Kidney epithelial cell (primary cell): ENCODE results near the gene OPCML. TPM values are rescaled to one million over a fixed set of nuclear protein-coding genes. Genes with fewer than 3 reads are reported as not detected.

Source experiments
- DNase-seq: peaks from one replicate; pipeline ENCODE4 v3.0.0-alpha.2; 2010; ENCODE audit warnings: low read depth
- H3K27me3 ChIP-seq: 2 replicates; pipeline ENCODE4 v1.6.0; 2011; ENCODE audit warnings: low read length; ENCODE audit not compliant: control insufficient read depth, insufficient read depth
- H3K36me3 ChIP-seq: 2 replicates; pipeline ENCODE4 v1.5.1; 2011; ENCODE audit warnings: low read length; ENCODE audit not compliant: control insufficient read depth, insufficient read depth
- H3K4me3 ChIP-seq: 2 replicates; pipeline ENCODE4 v1.5.1; 2011; ENCODE audit warnings: low read depth, mild to moderate bottlenecking, control low read depth, low read length
- CTCF ChIP-seq: IDR thresholded peaks from 2 replicates; pipeline ENCODE4 v1.5.1; 2011; ENCODE audit warnings: mild to moderate bottlenecking, moderate library complexity, low read length, control low read depth, inconsistent platforms; ENCODE audit not compliant: insufficient read depth, poor library complexity, severe bottlenecking
- total RNA-seq: library from RNA; depleted of rRNA; stranded (reverse); fragments of >200 nt; gene quantifications from 2 replicates; pipeline ENCODE4 v1.2.3, GENCODE V29; 2015

The OPCML gene
- total RNA-seq, 1 donor from 2014 or later, result under 0.01 TPM

DNA sequence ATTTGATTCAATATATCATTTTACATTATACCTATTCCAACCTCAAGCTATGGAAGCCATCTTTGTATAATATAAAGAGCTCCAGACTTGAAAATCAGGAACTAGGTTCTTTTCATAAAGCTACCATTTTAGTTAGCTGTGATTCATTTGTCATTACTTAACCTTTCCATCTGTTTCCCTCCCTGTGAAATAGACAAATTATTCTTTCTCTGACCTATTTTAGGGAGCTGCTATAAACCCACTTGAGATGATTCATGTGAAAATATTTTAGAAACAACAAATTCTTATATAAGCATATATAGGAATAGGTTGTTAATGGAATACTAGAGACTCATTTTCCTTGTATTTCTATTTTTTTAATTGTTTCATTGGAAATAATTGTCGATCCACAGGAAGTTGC lies 1012.1 kb downstream of the OPCML start:
- no peak for DNase-seq

GRCh38 chr11:132519241-132519815 lies 1013.0 kb downstream of the OPCML start:
- no peak for DNase-seq
- no peak for TF ChIP-seq CTCF

More for the DNA sequence above, 1012.1 kb downstream of the OPCML start:
- no peak for TF ChIP-seq CTCF
- Histone ChIP-seq H3K27me3 (no peaks in the 10 kb centered on the region), H3K36me3 (no peaks in the 10 kb centered on the region), H3K4me3 (no peak overlapping the region)

DNA sequence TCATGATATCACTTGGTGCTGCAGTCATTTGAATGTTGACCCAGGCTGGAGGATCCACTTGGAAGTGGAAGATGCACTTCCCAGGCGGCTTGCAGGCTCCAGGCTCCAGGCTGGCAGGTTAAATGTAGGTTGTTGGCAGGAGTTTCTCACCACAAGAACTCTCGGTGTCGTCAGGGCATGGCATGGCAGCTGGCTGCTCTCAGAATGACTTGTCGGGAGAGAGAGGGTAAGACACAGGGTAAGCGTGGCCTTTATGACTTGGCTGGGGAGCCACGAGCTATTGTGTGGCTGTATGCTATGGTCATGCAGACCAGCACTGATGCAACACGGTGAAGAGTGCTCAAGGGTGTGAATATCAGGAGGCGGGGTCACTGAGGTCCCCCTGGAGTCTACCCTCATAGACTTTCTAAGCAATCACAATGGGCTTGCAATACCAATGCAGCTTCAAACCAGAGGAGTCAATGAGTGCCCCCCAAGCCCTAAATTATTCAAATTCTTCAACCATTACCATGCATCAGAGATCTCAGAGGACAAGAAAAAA lies 1027.7 kb downstream of the OPCML start:
- H3K36me3 ChIP-seq, result no peaks in the 10 kb centered on the region
- H3K4me3 ChIP-seq, result no peak overlapping the region
- no peak for TF ChIP-seq CTCF
- H3K27me3 ChIP-seq, result no peaks in the 10 kb centered on the region
- DNase-seq, result no peak

More at GRCh38 chr11:132519241-132519815, 1013.0 kb downstream of the OPCML start:
- no peak overlapping the region for H3K4me3 ChIP-seq
- no peaks in the 10 kb centered on the region for H3K27me3 ChIP-seq
- H3K36me3 ChIP-seq, result no peaks in the 10 kb centered on the region

GRCh38 chr11:132501356-132501755 lies 1030.9 kb downstream of the OPCML start:
- no peaks in the 10 kb centered on the region for H3K27me3 ChIP-seq
- no peak for TF ChIP-seq CTCF
- H3K4me3 ChIP-seq, result no peak overlapping the region
- DNase-seq, result no peak
- H3K36me3 ChIP-seq, result no peaks in the 10 kb centered on the region

GRCh38 chr11:132499661-132500060 lies 1032.6 kb downstream of the OPCML start:
- DNase-seq, result no peak

More at GRCh38 chr11:132499661-132500060, 1032.6 kb downstream of the OPCML start:
- Histone ChIP-seq H3K27me3 (no peaks in the 10 kb centered on the region), H3K36me3 (no peaks in the 10 kb centered on the region), H3K4me3 (no peak overlapping the region)
- TF ChIP-seq CTCF, result no peak
